Naive B cell (primary cell): ENCODE data around the gene CAPN14. TPM values are rescaled to one million over a fixed set of nuclear protein-coding genes. Genes with fewer than 3 reads are reported as not detected.
A peak's percentile ranks its signal among the peaks of the same experiment; 100 is the strongest.
"Not testable (repeated sequence)": the region's sequence is repeated elsewhere in the genome, so short reads cannot be mapped to it uniquely, and the experiment has no call there.

ENCODE experiments used
- ATAC-seq, 2 donors: fragments of 150-1000 bp; cut with Tn5 transposase; 2 replicates each; pipeline ENCODE4 v1.10.0; 2021; ENCODE audit warnings: low read depth in 2 of 2, mild to moderate bottlenecking in 2 of 2, moderate library complexity in 2 of 2
- DNase-seq: peaks from one replicate; pipeline ENCODE4 v3.0.0; 2022
- H3K27ac Mint-ChIP-seq, 6 donors: one replicate each; pipeline ENCODE4 v1.8.0; 2020 to 2022; ENCODE audit warnings: mild to moderate bottlenecking in 6 of 6, mixed read lengths in 6 of 6, moderate library complexity in 5 of 6, inconsistent platforms in 2 of 6
- H3K27me3 Mint-ChIP-seq, 3 donors: one replicate each; pipeline ENCODE4 v1.8.0; 2021 to 2022; ENCODE audit warnings: mixed read lengths in 3 of 3, mild to moderate bottlenecking in 1 of 3
- H3K36me3 Mint-ChIP-seq, 2 donors: one replicate each; pipeline ENCODE4 v1.8.0; 2020 to 2022; ENCODE audit warnings: mixed read lengths in 2 of 2, inconsistent platforms in 1 of 2, mild to moderate bottlenecking in 1 of 2
- H3K4me1 Mint-ChIP-seq, 3 donors: one replicate each; pipeline ENCODE4 v1.8.0; 2020 to 2022; ENCODE audit warnings: mixed read lengths in 3 of 3, inconsistent platforms in 1 of 3, mild to moderate bottlenecking in 1 of 3, moderate library complexity in 1 of 3
- H3K4me3 Mint-ChIP-seq, 8 donors: one replicate each; pipeline ENCODE4 v1.8.0; 2020 to 2022; ENCODE audit warnings: mild to moderate bottlenecking in 8 of 8, mixed read lengths in 8 of 8, moderate library complexity in 8 of 8, inconsistent platforms in 2 of 8
- H3K9me3 Mint-ChIP-seq, 7 donors: one replicate each; pipeline ENCODE4 v1.8.0; 2020 to 2022; ENCODE audit warnings: mixed read lengths in 7 of 7, mild to moderate bottlenecking in 5 of 7, inconsistent platforms in 2 of 7, moderate library complexity in 1 of 7
- polyA plus RNA-seq, 6 donors: library from polyadenylated mRNA; unstranded; fragments of 300-500 nt; fragmentation: Illumina TruSeq; gene quantifications; one replicate each; pipeline ENCODE4 v1.2.3, GENCODE V29; 2021; ENCODE audit warnings: low read depth in 6 of 6

CAPN14 gene
- polyA plus RNA-seq, 6 donors from 2014 or later = 0.30 to 1.3 (median 1.1) TPM; not detected in 1

DNA sequence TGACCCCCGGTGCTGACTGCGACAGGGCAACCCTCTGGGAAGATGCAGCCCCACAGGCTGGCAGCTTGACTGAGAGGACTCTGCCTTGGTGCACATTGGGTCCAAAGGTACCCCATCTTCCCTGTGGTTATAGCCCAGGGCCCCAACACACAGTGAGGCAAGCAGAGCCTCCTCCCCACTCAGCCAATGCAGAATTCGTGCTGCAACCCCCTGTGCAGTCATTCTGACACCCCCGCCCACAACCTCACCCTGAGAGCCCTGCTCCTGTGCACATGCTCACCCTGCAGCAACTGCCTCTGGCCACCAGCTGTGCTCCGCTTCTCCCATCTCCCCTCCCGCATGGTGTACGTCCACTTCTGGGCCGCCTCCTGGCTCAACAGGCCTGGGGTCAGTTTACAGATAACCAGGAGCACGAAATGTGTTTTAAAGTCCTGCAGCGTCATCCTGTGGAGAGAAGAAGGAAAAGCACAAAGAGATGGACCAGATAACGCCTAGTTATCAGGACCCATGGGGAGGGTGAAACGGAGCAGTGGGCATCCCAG lies 24.4 kb downstream of the CAPN14 start:
- peaks cover 0 to 2% (median 0%) of the 10 kb centered on the region in 7 donors for H3K9me3 Mint-ChIP-seq
- ATAC-seq (no peak), DNase-seq (no peak)
- no peak overlapping the region for H3K4me3 Mint-ChIP-seq
- peak overlapping the region in 3 of 6 donors; percentile 7 to 49 (median 39) for H3K27ac Mint-ChIP-seq
- no peaks in the 10 kb centered on the region for H3K27me3 Mint-ChIP-seq
- H3K4me1 Mint-ChIP-seq = peaks cover 0 to 4% (median 0%) of the 10 kb centered on the region in 3 donors
- peaks cover 15 to 21% of the 10 kb centered on the region in 2 donors for H3K36me3 Mint-ChIP-seq

DNA sequence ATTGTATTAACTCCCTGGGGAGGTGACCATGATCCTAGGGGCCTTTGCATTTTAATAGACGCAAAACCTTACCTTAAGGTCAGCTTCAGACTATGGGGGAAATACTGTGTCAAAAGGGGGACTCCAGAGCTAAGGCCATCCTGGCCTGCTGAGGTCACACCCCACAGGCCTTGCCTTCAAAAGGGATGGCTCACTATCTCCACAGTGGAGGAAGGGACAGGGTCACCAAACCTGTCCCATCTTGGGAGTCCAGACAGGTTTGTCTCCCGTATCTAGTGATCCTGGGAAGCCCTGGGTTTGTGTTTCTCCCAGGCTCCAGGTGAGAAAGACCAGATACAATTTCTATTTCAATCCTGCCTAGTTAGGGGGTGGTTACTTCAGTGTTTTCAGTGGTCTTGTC lies 24.9 kb downstream of the CAPN14 start:
- Mint-ChIP-seq H3K4me1 (peaks cover 0 to 4% (median 0%) of the 10 kb centered on the region in 3 donors), H3K36me3 (peaks cover 15 to 18% of the 10 kb centered on the region in 2 donors), H3K27me3 (no peaks in the 10 kb centered on the region), H3K9me3 (peaks cover 0 to 2% (median 0%) of the 10 kb centered on the region in 7 donors), H3K27ac (no peak overlapping the region), H3K4me3 (no peak overlapping the region)
- ATAC-seq (no peak), DNase-seq (no peak)

DNA sequence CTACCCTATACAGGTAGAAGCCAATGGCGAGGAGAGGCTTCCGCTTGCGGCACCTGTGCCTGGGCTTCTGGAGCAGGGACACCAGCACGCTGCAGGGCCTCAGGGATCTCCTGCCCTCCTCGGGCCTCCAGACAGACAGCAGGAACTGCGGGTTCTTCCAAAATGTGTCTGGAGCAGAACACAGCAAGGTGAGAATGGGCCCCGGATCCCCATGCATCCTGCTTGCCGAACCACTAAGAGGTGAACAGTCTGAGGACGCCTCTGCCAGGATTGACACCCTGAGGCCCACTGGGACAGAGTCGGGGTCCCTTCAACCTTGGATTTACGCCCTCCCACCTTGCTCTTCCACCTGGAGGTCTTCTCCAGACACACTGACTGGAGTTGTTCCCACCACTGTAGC lies 25.4 kb downstream of the CAPN14 start:
- H3K4me1 Mint-ChIP-seq = peaks cover 0 to 4% (median 0%) of the 10 kb centered on the region in 3 donors
- no peak overlapping the region for H3K27ac Mint-ChIP-seq
- DNase-seq (no peak), ATAC-seq (no peak)
- no peak overlapping the region for H3K4me3 Mint-ChIP-seq
- H3K36me3 Mint-ChIP-seq = peaks cover 13 to 15% of the 10 kb centered on the region in 2 donors
- no peaks in the 10 kb centered on the region for H3K27me3 Mint-ChIP-seq
- H3K9me3 Mint-ChIP-seq = peaks cover 0 to 2% (median 0%) of the 10 kb centered on the region in 7 donors

DNA sequence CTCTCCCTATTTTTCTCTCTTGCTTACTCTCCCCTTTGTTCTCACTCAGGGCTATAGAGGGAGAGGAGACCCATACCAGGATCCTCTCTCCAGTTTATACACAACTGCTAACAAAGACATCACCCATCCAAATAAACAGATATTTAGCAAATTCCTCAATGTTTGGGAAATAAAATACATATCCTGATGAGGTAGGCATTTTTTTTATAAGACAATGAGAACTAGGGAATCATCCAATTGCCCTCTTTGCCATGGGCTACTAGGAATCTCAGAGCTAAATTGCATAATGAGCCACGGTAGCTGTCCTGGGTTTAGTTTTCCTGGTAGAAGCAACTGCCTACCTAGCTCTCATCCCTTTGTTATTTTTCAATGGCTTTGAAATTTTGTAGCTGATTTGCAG lies 27.1 kb downstream of the CAPN14 start:
- no peak for DNase-seq

DNA sequence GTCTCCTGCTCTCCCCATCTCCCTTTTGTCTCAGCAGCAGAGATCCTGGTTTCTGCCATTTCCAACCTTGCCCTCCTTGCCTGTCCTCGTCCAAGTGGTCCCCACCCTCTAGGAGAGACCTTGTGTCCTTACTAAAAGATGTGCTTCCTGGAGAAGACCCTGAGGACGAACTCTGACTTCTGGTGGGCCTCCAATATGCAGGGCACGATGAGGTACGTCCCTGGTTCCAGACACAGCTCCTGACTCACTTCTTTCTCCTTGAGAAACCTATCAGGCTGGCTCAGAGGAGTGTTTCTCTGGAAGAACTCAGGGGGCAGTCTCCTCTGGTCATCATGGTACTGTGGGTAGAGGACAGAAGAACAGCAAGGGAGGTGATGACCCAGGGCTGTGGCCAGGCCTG lies 28.2 kb downstream of the CAPN14 start:
- Mint-ChIP-seq H3K4me3 (no peak overlapping the region), H3K36me3 (peaks cover 13 to 15% of the 10 kb centered on the region in 2 donors), H3K9me3 (peaks cover 0 to 5% (median 0%) of the 10 kb centered on the region in 7 donors), H3K27ac (no peak overlapping the region), H3K4me1 (peaks cover 0 to 4% (median 0%) of the 10 kb centered on the region in 3 donors), H3K27me3 (no peaks in the 10 kb centered on the region)
- ATAC-seq = no peak
- DNase-seq = no peak

More for the DNA sequence above, 27.1 kb downstream of the CAPN14 start:
- Mint-ChIP-seq H3K9me3 (peaks cover 0 to 2% (median 0%) of the 10 kb centered on the region in 7 donors), H3K4me3 (no peak overlapping the region), H3K4me1 (peaks cover 0 to 4% (median 0%) of the 10 kb centered on the region in 3 donors), H3K27ac (peak overlapping the region in 1 of 6 donors; percentile 19), H3K27me3 (no peaks in the 10 kb centered on the region), H3K36me3 (peaks cover 13 to 15% of the 10 kb centered on the region in 2 donors)
- ATAC-seq = no peak

DNA sequence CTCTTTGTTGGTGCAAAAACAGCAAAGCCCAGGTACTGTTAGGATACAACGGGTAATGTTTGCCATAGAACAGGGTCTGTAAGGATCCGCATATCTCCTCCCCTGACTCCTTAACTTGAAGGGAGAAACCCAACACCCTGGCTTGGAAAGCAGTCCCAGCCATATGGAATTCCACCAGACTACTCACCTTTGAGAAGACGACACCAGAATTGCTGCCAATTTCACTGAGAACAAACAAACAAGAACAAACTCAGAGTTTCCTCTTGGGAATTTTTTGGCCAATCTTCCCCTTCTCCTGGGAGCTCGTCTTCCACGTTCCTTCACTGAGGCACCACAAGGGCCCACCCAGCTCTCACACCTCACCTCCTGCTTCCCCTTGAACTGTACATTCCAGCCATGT lies 29.2 kb downstream of the CAPN14 start:
- H3K36me3 Mint-ChIP-seq = peaks cover 13 to 20% of the 10 kb centered on the region in 2 donors
- no peak for ATAC-seq
- H3K27me3 Mint-ChIP-seq = no peaks in the 10 kb centered on the region
- H3K9me3 Mint-ChIP-seq = peaks cover 0 to 7% (median 0%) of the 10 kb centered on the region in 7 donors
- H3K4me1 Mint-ChIP-seq = no peaks in the 10 kb centered on the region
- H3K4me3 Mint-ChIP-seq = no peak overlapping the region
- H3K27ac Mint-ChIP-seq = peak overlapping the region in 2 of 6 donors; percentile 1 to 15
- no peak for DNase-seq

DNA sequence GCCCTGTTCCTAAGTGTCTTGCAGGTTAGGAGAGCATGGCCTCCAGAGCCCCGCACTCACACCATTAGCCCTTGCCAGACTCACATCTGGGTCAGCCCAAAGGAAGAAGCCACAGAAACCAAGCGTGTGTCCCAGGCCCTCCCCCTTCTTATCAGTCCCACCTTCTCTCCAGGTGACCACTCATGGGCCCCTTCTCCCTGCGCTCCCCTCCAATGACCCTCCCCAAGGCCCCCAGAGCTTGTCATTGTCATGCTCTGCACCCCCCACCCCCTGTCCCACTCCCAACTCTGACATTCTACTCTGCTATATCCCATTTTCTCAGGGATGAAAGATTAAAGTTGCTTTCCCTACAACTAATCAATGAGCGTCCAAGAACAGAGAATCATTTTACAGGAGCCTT lies 30.1 kb downstream of the CAPN14 start:
- ATAC-seq (no peak), DNase-seq (no peak)
- H3K4me3 Mint-ChIP-seq = no peak overlapping the region
- peaks cover 13 to 20% of the 10 kb centered on the region in 2 donors for H3K36me3 Mint-ChIP-seq
- H3K27ac Mint-ChIP-seq = peak overlapping the region in 1 of 6 donors; percentile 38
- H3K4me1 Mint-ChIP-seq = no peaks in the 10 kb centered on the region
- H3K27me3 Mint-ChIP-seq = no peaks in the 10 kb centered on the region
- H3K9me3 Mint-ChIP-seq = peaks cover 0 to 7% (median 0%) of the 10 kb centered on the region in 7 donors

DNA sequence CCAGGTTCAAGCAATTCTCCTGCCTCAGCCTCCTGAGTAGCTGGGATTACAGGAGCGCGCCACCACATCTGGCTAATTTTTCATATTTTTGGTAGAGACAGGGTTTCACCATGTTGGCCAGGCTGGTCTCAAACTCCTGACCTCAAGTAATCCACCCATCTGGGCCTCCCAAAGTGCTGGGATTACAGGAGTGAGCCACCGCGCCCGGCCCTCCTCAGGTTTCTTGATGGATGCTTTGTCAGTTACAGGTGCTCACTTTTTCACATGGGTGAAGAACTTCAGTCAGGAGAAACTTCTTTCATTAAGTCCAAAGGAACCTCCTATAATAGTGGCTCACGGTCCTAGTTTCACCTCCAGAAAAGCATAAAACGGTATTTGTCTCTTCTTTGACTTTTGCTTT lies 33.3 kb downstream of the CAPN14 start:
- H3K27ac Mint-ChIP-seq = not testable (repeated sequence)

DNA sequence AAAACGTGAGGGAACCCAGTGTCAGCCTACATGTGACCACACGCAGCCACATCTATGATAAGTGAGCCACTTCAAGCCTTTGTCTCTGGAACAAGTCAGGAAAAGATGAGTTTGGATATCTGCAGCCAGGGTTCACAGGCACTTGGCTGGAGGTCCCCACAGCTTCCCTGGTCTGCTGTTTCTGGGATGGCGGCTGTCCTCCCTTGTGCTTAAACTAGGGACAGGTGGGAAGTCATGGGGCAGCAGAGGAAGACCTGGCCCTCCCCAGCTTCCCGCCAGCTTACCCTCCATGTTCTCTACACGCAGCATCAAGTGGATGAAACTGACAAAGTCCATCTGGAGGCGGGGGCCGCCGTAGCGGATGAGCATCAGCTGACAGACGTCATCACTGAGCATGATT lies 40.6 kb downstream of the CAPN14 start:
- ATAC-seq (no peak), DNase-seq (no peak)
- Mint-ChIP-seq H3K36me3 (peaks cover 0 to 12% of the 10 kb centered on the region in 2 donors), H3K4me3 (no peak overlapping the region), H3K27ac (no peak overlapping the region), H3K9me3 (peaks cover 0 to 3% (median 0%) of the 10 kb centered on the region in 7 donors), H3K4me1 (peaks cover 4 to 5% (median 4%) of the 10 kb centered on the region in 3 donors), H3K27me3 (no peaks in the 10 kb centered on the region)

More for the DNA sequence above, 33.3 kb downstream of the CAPN14 start:
- Mint-ChIP-seq H3K9me3 (peaks cover 0 to 10% (median 1%) of the 10 kb centered on the region in 7 donors), H3K36me3 (peaks cover 9 to 15% of the 10 kb centered on the region in 2 donors)
- not testable (repeated sequence) for H3K4me3 Mint-ChIP-seq, ATAC-seq, DNase-seq, H3K27me3 Mint-ChIP-seq, H3K4me1 Mint-ChIP-seq

DNA sequence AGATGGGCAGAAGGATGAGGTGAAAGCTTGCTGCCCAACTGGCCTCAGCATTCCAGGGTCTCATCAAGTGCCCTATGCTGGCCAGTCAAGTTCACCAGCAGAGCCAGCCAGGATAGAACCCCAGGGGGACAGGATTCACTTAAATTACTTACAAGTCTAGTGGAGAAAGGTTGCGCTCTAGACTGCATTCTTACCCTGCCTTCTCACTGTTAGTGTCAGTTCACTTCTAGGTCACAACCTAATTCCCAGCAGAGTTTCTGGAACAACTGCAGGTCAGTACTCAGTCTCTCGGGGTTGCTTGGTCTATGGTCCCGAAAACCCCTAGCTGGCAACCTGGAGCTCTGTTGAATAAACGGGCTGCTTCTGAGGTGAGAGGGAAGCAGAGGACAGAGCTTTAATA lies 46.2 kb downstream of the CAPN14 start:
- ATAC-seq = no peak
- no peak for DNase-seq
- Mint-ChIP-seq H3K9me3 (no peaks in the 10 kb centered on the region), H3K36me3 (peaks cover 0 to 4% of the 10 kb centered on the region in 2 donors), H3K27ac (peak overlapping the region in 2 of 6 donors; percentile 32 to 74), H3K4me3 (peak overlapping the region in 1 of 8 donors; percentile 7), H3K27me3 (no peaks in the 10 kb centered on the region), H3K4me1 (peaks cover 8 to 19% (median 17%) of the 10 kb centered on the region in 3 donors)

DNA sequence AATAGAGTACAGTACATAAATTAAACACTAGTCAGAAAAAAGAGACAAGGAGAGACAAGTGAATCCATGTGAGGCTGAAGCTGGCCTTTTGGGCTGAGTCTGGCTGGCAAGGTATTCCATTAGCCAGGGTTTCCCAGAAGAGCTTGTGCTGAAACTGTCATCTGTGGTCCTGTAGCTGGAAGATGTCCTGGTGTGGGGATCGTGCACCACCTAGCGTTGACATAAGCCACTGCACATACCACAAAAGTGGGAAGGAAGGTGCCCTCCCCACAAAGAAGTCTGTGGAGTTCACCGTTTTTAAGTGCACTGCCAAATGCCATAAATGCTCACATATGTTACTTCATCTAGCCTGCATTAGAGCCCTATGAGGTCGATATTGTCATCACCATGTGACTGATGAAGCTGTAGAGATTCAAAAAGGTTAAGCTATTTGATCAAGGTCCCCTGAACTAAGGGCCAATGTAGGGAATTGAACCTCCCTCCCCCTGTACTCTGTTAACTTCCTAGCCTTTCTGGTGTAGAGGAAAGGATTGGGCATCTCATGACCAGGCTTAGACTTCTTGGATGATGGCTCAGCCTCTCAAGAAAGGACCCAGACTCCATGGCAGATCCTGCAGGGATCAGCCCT lies 47.1 kb downstream of the CAPN14 start:
- ATAC-seq (peak; percentile 81 to 89), DNase-seq (peak; percentile 51)
- Mint-ChIP-seq H3K27ac (no peak overlapping the region), H3K36me3 (no peaks in the 10 kb centered on the region), H3K4me3 (peak overlapping the region in 1 of 8 donors; percentile 44), H3K4me1 (peaks cover 8 to 23% (median 20%) of the 10 kb centered on the region in 3 donors), H3K27me3 (no peaks in the 10 kb centered on the region), H3K9me3 (no peaks in the 10 kb centered on the region)

DNA sequence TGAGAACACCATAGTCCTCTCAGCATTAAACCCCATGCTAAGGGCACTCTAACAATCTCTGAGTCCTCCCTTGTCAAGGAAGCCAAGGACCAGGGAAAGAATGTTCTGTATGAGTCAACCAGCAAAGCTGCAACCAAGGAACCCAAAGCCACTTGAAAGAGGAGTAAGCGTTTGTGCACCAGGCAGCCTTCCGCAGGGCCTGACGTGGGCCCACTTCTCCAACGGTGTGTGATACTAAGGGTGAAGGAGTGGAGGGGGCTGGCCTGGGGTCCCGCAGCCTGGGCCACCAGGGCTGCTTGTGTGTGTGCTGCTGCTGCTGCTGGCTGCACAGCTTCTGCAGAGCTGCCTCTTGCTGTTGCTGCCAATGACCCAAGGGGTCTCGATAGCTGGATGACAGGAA lies 49.0 kb downstream of the CAPN14 start:
- peaks cover 0 to 6% (median 0%) of the 10 kb centered on the region in 3 donors for H3K27me3 Mint-ChIP-seq
- no peaks in the 10 kb centered on the region for H3K9me3 Mint-ChIP-seq
- H3K4me1 Mint-ChIP-seq = peaks cover 12 to 30% (median 26%) of the 10 kb centered on the region in 3 donors
- H3K27ac Mint-ChIP-seq = no peak overlapping the region
- ATAC-seq = no peak
- no peak overlapping the region for H3K4me3 Mint-ChIP-seq
- peaks cover 0 to 5% of the 10 kb centered on the region in 2 donors for H3K36me3 Mint-ChIP-seq
- no peak for DNase-seq

DNA sequence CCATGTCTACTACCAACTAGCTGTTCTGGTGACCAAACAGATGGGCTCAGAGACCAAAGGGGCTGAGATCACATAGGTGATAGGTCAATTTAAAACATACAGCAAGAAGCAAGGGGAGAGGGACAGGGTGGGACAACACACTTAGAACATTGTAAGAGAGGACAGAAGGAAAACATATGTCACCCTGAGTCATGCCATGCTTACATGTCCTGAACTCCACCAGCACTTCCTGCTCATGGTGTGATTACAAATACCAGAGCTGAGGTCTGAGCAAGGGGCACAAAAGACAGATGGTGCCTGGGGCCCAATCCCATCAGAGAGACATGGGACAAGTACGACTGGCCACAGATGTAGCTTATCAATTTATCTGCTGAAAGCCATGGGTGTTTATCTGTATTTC lies 50.4 kb downstream of the CAPN14 start:
- ATAC-seq = no peak
- Mint-ChIP-seq H3K9me3 (no peaks in the 10 kb centered on the region), H3K36me3 (peaks cover 0 to 5% of the 10 kb centered on the region in 2 donors), H3K4me3 (no peak overlapping the region), H3K27ac (no peak overlapping the region), H3K27me3 (peaks cover 0 to 6% (median 0%) of the 10 kb centered on the region in 3 donors), H3K4me1 (peaks cover 10 to 28% (median 23%) of the 10 kb centered on the region in 3 donors)
- no peak for DNase-seq

DNA sequence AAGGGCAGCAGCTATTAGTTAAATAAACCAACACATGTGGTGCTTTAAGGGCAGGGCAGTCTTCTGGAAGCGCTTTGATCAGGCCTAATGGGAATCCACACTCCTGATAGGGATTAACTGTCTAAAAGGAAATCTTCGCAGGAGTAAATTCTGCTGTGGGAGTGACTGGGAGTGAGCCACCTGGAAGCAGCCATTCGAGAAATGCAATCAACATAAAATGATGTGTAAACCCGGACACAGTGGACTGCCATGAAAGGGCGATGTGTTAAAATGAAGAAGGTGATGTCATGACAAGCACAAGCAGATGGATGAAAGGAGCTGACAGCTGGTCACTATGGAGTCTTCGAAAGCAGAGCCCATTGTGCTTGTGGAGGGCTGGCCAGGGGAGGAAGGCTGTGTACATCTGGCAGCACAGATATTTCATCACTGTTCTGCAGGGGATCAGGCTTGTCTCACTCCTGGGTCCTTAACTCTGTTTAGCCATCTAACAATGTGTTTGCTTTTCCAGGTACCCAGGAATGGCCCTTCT lies 54.2 kb downstream of the CAPN14 start:
- ATAC-seq = no peak
- Mint-ChIP-seq H3K9me3 (no peaks in the 10 kb centered on the region), H3K36me3 (peaks cover 0 to 5% of the 10 kb centered on the region in 2 donors), H3K27me3 (peaks cover 0 to 6% (median 0%) of the 10 kb centered on the region in 3 donors), H3K27ac (peak overlapping the region in 1 of 6 donors; percentile 27), H3K4me1 (peaks cover 5 to 13% (median 10%) of the 10 kb centered on the region in 3 donors), H3K4me3 (no peak overlapping the region)
- no peak for DNase-seq
